HCT116 (cell line): Measurements from ENCODE around the gene MITD1. TPM values are rescaled to one million over a fixed set of nuclear protein-coding genes. Genes with fewer than 3 reads are reported as not detected.
A peak's percentile ranks its signal among the peaks of the same experiment; 100 is the strongest.

Source experiments
- ATAC-seq: fragments of 200-7000 bp; cut with Tn5 transposase; 2 replicates; pipeline ENCODE4 v1.9.1; 2020; ENCODE audit warnings: mild to moderate bottlenecking, moderate library complexity
- BruUV-seq: library from RNA; stranded (reverse); fragments of 400-500 nt; replicated peaks from 2 replicates; lab custom pipeline; 2021; lab: Mats Ljungman, UMichigan
- CTCF ChIA-PET: fragments of 300-600 bp; sonication (Branson Sonifier 250); formaldehyde crosslinking; loops from one replicate; lab custom pipeline; 2021; ENCODE audit warnings: antibody characterized with exemption; lab: Charles Lee
- POLR2A ChIA-PET: fragments of 300-600, 350-600 bp; sonication (Branson Sonifier 250); formaldehyde crosslinking; loops from one replicate; lab custom pipeline; 2021; ENCODE audit warnings: antibody characterized with exemption; lab: Charles Lee
- RAD21 ChIA-PET, 2 experiments: fragments of 300-600 bp; sonication (Branson Sonifier 250); formaldehyde crosslinking; loops; one replicate each; lab custom pipeline; 2023; ENCODE audit warnings: low total read pairs in 2 of 2; ENCODE audit not compliant: uncharacterized antibody in 2 of 2, unreplicated experiment in 2 of 2, low non-redundant PET in 1 of 2; lab: Charles Lee
- DNase-seq: peaks from one replicate; pipeline ENCODE4 v3.0.0-alpha.2; 2010; ENCODE audit warnings: low read depth, low spot score
- H2AFZ ChIP-seq: fragments of 200-600 bp; shearing (Covaris generic), sonication (generic); 2 replicates; pipeline ENCODE4 v1.6.1; 2017; ENCODE audit warnings: low read depth, mixed run types, mixed read lengths, antibody characterized with exemption, low read length; ENCODE audit not compliant: poor library complexity, severe bottlenecking
- H3K27ac ChIP-seq: 2 replicates; pipeline ENCODE4 v1.5.1; 2012; ENCODE audit warnings: low read depth, low read length
- H3K27me3 ChIP-seq: fragments of 200-600 bp; sonication (generic); 2 replicates; pipeline ENCODE4 v1.6.1; 2016; ENCODE audit warnings: mixed run types, low read length, mixed read lengths; ENCODE audit not compliant: insufficient read depth
- H3K36me3 ChIP-seq, 2 experiments: fragments of 200-500 bp in 1 of 2; fragments of 200-600 bp in 1 of 2; sonication (Bioruptor generic) in 1 of 2; sonication (generic) in 1 of 2; 2 replicates each; pipeline versions ENCODE4 v1.5.1 to v1.6.1; 2014 to 2016; ENCODE audit warnings: low read length in 2 of 2, inconsistent platforms in 1 of 2, mixed read lengths in 1 of 2, mixed run types in 1 of 2; ENCODE audit not compliant: insufficient read depth in 2 of 2, control insufficient read depth in 1 of 2
- H3K4me1 ChIP-seq, 2 experiments: fragments of 200-600 bp in 1 of 2; sonication (generic) in 1 of 2; 2 replicates each; pipeline versions ENCODE4 v1.5.1 to v1.6.1; 2012 to 2017; ENCODE audit warnings: low read length in 2 of 2, inconsistent platforms in 1 of 2, mild to moderate bottlenecking in 1 of 2, mixed read lengths in 1 of 2, mixed run types in 1 of 2, moderate library complexity in 1 of 2; ENCODE audit not compliant: insufficient read depth in 2 of 2, control insufficient read depth in 1 of 2
- H3K4me2 ChIP-seq: fragments of 200-600 bp; sonication (generic); 2 replicates; pipeline ENCODE4 v1.6.1; 2017; ENCODE audit warnings: mixed run types, low read length, mixed read lengths
- H3K4me3 ChIP-seq, 2 experiments: fragments of 200-600 bp in 1 of 2; sonication (generic) in 1 of 2; replicated peaks in 1 of 2; 2 replicates each; pipeline ENCODE4 v1.5.1; 2011 to 2016; ENCODE audit warnings: low read length in 2 of 2, control low read depth in 1 of 2, low read depth in 1 of 2, mild to moderate bottlenecking in 1 of 2, mixed read lengths in 1 of 2, mixed run types in 1 of 2
- H3K79me2 ChIP-seq: fragments of 200-600 bp; sonication (generic); 2 replicates; pipeline ENCODE4 v1.6.1; 2017; ENCODE audit warnings: mild to moderate bottlenecking, mixed run types, low read length, moderate library complexity, mixed read lengths; ENCODE audit not compliant: insufficient read depth
- H3K9ac ChIP-seq: fragments of 200-600 bp; sonication (generic); 2 replicates; pipeline ENCODE4 v1.6.1; 2016; ENCODE audit warnings: low read length, mixed read lengths
- H3K9me2 ChIP-seq: fragments of 200-600 bp; sonication (generic), shearing (Covaris generic); 2 replicates; pipeline ENCODE4 v1.6.1; 2017; ENCODE audit warnings: mixed run types, mild to moderate bottlenecking, moderate library complexity; ENCODE audit not compliant: insufficient read depth
- H3K9me3 ChIP-seq, 2 experiments: fragments of 200-500 bp in 1 of 2; fragments of 200-600 bp in 1 of 2; sonication (Bioruptor generic) in 1 of 2; sonication (generic) in 1 of 2; 2 replicates each; pipeline ENCODE4 v1.6.1; 2014 to 2017; ENCODE audit warnings: low read length in 2 of 2, mixed read lengths in 2 of 2, inconsistent platforms in 1 of 2, low read depth in 1 of 2, mild to moderate bottlenecking in 1 of 2, mixed run types in 1 of 2, moderate library complexity in 1 of 2; ENCODE audit not compliant: control insufficient read depth in 1 of 2, insufficient read depth in 1 of 2
- H4K20me1 ChIP-seq: fragments of 200-600 bp; sonication (generic), shearing (Covaris generic); 2 replicates; pipeline ENCODE4 v1.6.1; 2017; ENCODE audit warnings: mixed run types, mild to moderate bottlenecking, moderate library complexity; ENCODE audit not compliant: insufficient read depth
- ATF3 ChIP-seq: IDR thresholded peaks from 2 replicates; pipeline ENCODE4 v1.6.1; 2012
- CBX3 ChIP-seq: IDR thresholded peaks from 2 replicates; pipeline ENCODE4 v1.6.1; 2012; ENCODE audit warnings: low read depth
- CTCF ChIP-seq, 3 experiments: fragments of 200-600 bp in 1 of 3; sonication (generic) in 1 of 3; IDR thresholded peaks in 2 of 3; conservative IDR thresholded peaks in 1 of 3; 2 replicates each; pipeline ENCODE4 v1.5.1; 2012 to 2017; ENCODE audit warnings: low read depth in 2 of 3, low read length in 2 of 3, antibody characterized with exemption in 1 of 3, borderline replicate concordance in 1 of 3, control low read depth in 1 of 3, mild to moderate bottlenecking in 1 of 3, mixed read lengths in 1 of 3, mixed run types in 1 of 3, moderate library complexity in 1 of 3; ENCODE audit not compliant: insufficient read depth in 1 of 3
- EGR1 ChIP-seq: IDR thresholded peaks from 2 replicates; pipeline ENCODE4 v1.6.1; 2012; ENCODE audit warnings: low read depth
- ELF1 ChIP-seq: IDR thresholded peaks from 2 replicates; pipeline ENCODE4 v1.6.1; 2012; ENCODE audit warnings: low read depth, borderline replicate concordance
- EZH2 ChIP-seq: fragments of 200-600 bp; sonication (generic); IDR thresholded peaks from 2 replicates; pipeline ENCODE4 v1.6.1; 2017; ENCODE audit warnings: antibody characterized with exemption, mixed run types
- EZH2phosphoT487 ChIP-seq: fragments of 200-600 bp; IDR thresholded peaks from 2 replicates; pipeline ENCODE4 v1.6.1; 2018; ENCODE audit warnings: antibody characterized with exemption, borderline replicate concordance
- FOSL1 ChIP-seq: IDR thresholded peaks from 2 replicates; pipeline ENCODE4 v1.6.1; 2012; ENCODE audit warnings: low read depth
- MAX ChIP-seq: IDR thresholded peaks from 2 replicates; pipeline ENCODE4 v1.6.1; 2012
- POLR2A ChIP-seq: IDR thresholded peaks from 2 replicates; pipeline ENCODE4 v1.7.0; 2011; ENCODE audit warnings: borderline replicate concordance; ENCODE audit not compliant: insufficient read depth, insufficient read length; ENCODE audit errors: extremely low read depth
- RAD21 ChIP-seq: IDR thresholded peaks from 2 replicates; pipeline ENCODE4 v1.6.1; 2012; ENCODE audit warnings: low read depth, mild to moderate bottlenecking
- REST ChIP-seq: IDR thresholded peaks from 2 replicates; pipeline ENCODE4 v1.6.1; 2012; ENCODE audit warnings: low read depth
- SP1 ChIP-seq: IDR thresholded peaks from 2 replicates; pipeline ENCODE4 v1.6.1; 2012; ENCODE audit warnings: low read depth
- TCF7L2 ChIP-seq: IDR thresholded peaks from 2 replicates; pipeline ENCODE4 v1.7.0; 2011; ENCODE audit warnings: borderline replicate concordance, inconsistent platforms; ENCODE audit not compliant: insufficient read depth, insufficient read length; ENCODE audit errors: extremely low read depth
- YY1 ChIP-seq: IDR thresholded peaks from 2 replicates; pipeline ENCODE4 v1.6.1; 2011; ENCODE audit warnings: low read length, low read depth, moderate library complexity, mild to moderate bottlenecking; ENCODE audit not compliant: insufficient replicate concordance; ENCODE audit errors: extremely low read depth
- intact Hi-C: fragments of 100-400 bp; cut with micrococcal nuclease; formaldehyde crosslinking; loops from 2 replicates; pipeline ENCODE4 v1.10.0; 2022
- total RNA-seq: library from RNA; stranded (reverse); gene quantifications from one replicate; pipeline ENCODE4 v1.2.1, GENCODE V29; 2021; ENCODE audit not compliant: unreplicated experiment

Gene MITD1
- total RNA-seq, 1 experiment from 2014 or later = 20.7 TPM

GRCh38 chr2:99140056-99140859, 40.6 kb downstream of the MITD1 start:
- ChIA-PET POLR2A (interaction anchor here (1.4 to 2.2 kb wide), 4 partner anchors 13 to 197 kb away, joined by 5 to 9 read pairs (median 6); partner anchors contain the start of genes EIF5B, LIPT1, MITD1 and MRPL30), CTCF (interaction anchor here (2.1 kb wide), 1 partner anchor 491 kb away, joined by 9 read pairs; no protein-coding TSS in a partner anchor), RAD21 (no interaction called here)
- no peaks in the 10 kb centered on the region for H3K9me2 ChIP-seq
- H2AFZ ChIP-seq = peak overlapping the region; percentile 56
- H3K79me2 ChIP-seq = no peaks in the 10 kb centered on the region
- no peaks in the 10 kb centered on the region for H3K36me3 ChIP-seq
- ATAC-seq (no peak), DNase-seq (no peak)
- peak overlapping the region; percentile 92 for H3K4me2 ChIP-seq
- TSS peak; percentile 42 for BruUV-seq
- no peaks in the 10 kb centered on the region for H4K20me1 ChIP-seq
- peaks cover 10 to 27% of the 10 kb centered on the region in 2 experiments for H3K4me1 ChIP-seq
- no peaks in the 10 kb centered on the region for H3K27me3 ChIP-seq
- H3K27ac ChIP-seq = peak overlapping the region; percentile 87
- H3K9me3 ChIP-seq = no peaks in the 10 kb centered on the region
- intact Hi-C loops = no loop called here
- TF ChIP-seq CTCF (IDR thresholded peaks at IDR 0.05 in 2 of 3, conservative IDR thresholded peaks at IDR 0.05 in 1 of 3; ENCODE audit: borderline replicate concordance in 1 of 3, insufficient read depth in 1 of 3, low read depth in 2 of 3, low read length in 2 of 3) = no peak
- no peak for TF ChIP-seq SP1
- no peak for TF ChIP-seq FOSL1
- no peak for TF ChIP-seq POLR2A
- no peak for TF ChIP-seq YY1
- no peak for TF ChIP-seq ATF3
- no peak for TF ChIP-seq TCF7L2
- no peak for TF ChIP-seq RAD21
- TF ChIP-seq EGR1 = no peak
- no peak for TF ChIP-seq MAX
- no peak for TF ChIP-seq CBX3
- no peak for TF ChIP-seq EZH2
- no peak for TF ChIP-seq EZH2phosphoT487
- no peak for TF ChIP-seq ELF1
- no peak for TF ChIP-seq REST
- TF ChIP-seq, all 23 proteins: peak for 0
- Histone ChIP-seq H3K4me3 (peak overlapping the region; percentile 60 to 75), H3K9ac (peak overlapping the region; percentile 71)
